Esophagus muscularis mucosa (tissue), 4 donors: ENCODE data around the gene SLC16A11. TPM values are rescaled to one million over a fixed set of nuclear protein-coding genes. Genes with fewer than 3 reads are reported as not detected.

Experiments
- DNase-seq: peaks from one replicate; pipeline ENCODE4 v3.0.0-alpha.2; 2017; ENCODE audit errors: extremely low spot score
- H3K27ac ChIP-seq, 4 donors: fragments of 200-600 bp; sonication (generic); replicated peaks in 1 of 4; 1 replicate in 3 of 4; 2 replicates in 1 of 4; pipeline ENCODE4 v1.5.1; 2016 to 2019; ENCODE audit warnings: mild to moderate bottlenecking in 1 of 4
- H3K27me3 ChIP-seq, 4 donors: fragments of 200-600 bp; sonication (generic); one replicate each; pipeline versions ENCODE4 v1.5.1 to v1.6.0; 2016 to 2019
- H3K36me3 ChIP-seq, 4 donors: fragments of 200-600 bp; sonication (generic); one replicate each; pipeline ENCODE4 v1.5.1; 2016 to 2019
- H3K4me1 ChIP-seq, 4 donors: fragments of 200-600 bp; sonication (generic); one replicate each; pipeline ENCODE4 v1.5.1; 2016 to 2019
- H3K4me3 ChIP-seq, 4 donors: fragments of 200-600 bp; sonication (generic); 1 replicate in 2 of 4; 2 replicates in 2 of 4; pipeline ENCODE4 v1.5.1; 2016 to 2019; ENCODE audit warnings: mild to moderate bottlenecking in 4 of 4, moderate library complexity in 1 of 4
- H3K9me3 ChIP-seq, 4 donors: fragments of 200-600 bp; sonication (generic); 1 replicate in 3 of 4; 2 replicates in 1 of 4; pipeline ENCODE4 v1.5.1; 2016 to 2019
- EP300 ChIP-seq: sonication (generic); formaldehyde crosslinking; IDR thresholded peaks from one replicate; pipeline ENCODE4 v1.6.1; 2017; ENCODE audit warnings: antibody characterized with exemption
- POLR2A ChIP-seq: fragments of 450-650 bp; IDR thresholded peaks from one replicate; pipeline ENCODE4 v1.6.1; 2017; ENCODE audit warnings: antibody characterized with exemption, moderate library complexity, mild to moderate bottlenecking, low read depth
- POLR2AphosphoS5 ChIP-seq, 2 donors: sonication (generic); formaldehyde crosslinking; IDR thresholded peaks; one replicate each; pipeline ENCODE4 v1.6.1; 2017; ENCODE audit warnings: antibody characterized with exemption in 2 of 2
- whole genome bisulfite sequencing: methylation state at CpG from one replicate; pipeline ENCODE4 v1.1.5; 2018; 5-methylcytosine and 5-hydroxymethylcytosine counted together
- intact Hi-C: fragments of 100-400 bp; cut with DNase I; formaldehyde crosslinking; loops from one replicate; pipeline ENCODE4 v1.15.1; 2023
- total RNA-seq, 4 donors: library from RNA; depleted of rRNA; stranded (reverse); fragments of >200 nt; gene quantifications; one replicate each; pipeline versions ENCODE4 v1.1.0 to v1.2.1, GENCODE V29; 2016
- TF ChIP-seq, protein P1 (sequence below), 3 experiments: fragments of 200-600 bp in 2 of 3; fragments of 450-650 bp in 1 of 3; sonication (generic) in 2 of 3; IDR thresholded peaks; one replicate each; pipeline ENCODE4 v1.5.1; 2017 to 2019; ENCODE audit warnings: antibody characterized with exemption in 3 of 3, mild to moderate bottlenecking in 2 of 3, moderate library complexity in 1 of 3

SLC16A11 gene
- total RNA-seq, 4 donors from 2014 or later, result 0.17 to 0.99 (median 0.26) TPM; not detected in 1

DNA sequence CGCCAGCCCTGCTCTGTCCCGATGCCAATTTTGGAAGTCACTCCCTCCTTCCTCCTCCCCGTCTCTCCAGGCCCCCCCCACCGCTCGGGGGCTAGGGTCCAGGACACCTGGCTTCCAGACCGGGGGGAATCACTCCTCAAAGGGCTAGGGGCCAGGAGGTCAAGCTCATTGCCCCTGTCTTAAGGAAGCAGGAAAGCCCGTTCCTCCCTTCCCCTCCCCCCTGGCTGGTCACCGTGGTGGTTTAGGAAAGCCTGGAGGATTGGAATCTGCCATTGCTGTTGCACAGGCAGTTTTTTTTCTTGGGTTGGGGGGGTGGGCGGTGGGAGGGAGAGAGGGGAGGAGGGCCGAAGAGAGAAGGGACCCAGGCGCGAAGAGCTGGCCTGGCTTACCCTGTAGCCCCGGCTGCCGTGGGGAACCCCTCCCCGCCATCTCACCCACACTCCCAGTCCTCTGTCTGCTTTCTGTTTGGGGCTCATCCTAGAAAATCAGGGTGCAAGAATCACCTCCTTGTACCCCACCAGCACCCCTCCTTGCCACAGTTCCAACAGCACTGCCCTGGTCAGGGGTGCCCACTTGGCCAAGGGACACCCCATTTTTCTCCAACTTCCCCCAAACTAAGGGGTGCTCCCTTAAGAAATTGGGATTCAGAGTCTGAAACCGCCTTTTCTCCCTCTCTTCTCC is 23.9 kb downstream of the SLC16A11 start:
- H3K27ac ChIP-seq, result peak overlapping the region; percentile 92 to 98 (median 95)
- peaks cover 0 to 16% (median 14%) of the 10 kb centered on the region in 4 donors for H3K36me3 ChIP-seq
- DNase-seq, result no peak
- peaks cover 0 to 27% (median 17%) of the 10 kb centered on the region in 4 donors for H3K27me3 ChIP-seq
- no peaks in the 10 kb centered on the region for H3K9me3 ChIP-seq
- peak overlapping the region; percentile 66 to 78 (median 74) for H3K4me3 ChIP-seq
- WGBS, result 10% methylated on average over 14 of the region's 16 CpGs
- intact Hi-C loops, result loop anchor here (5.0 kb wide), 1 partner anchor 108 kb away; no protein-coding TSS in a partner anchor
- TF ChIP-seq EP300, result no peak
- TF ChIP-seq POLR2A, result no peak
- TF ChIP-seq, protein P1, sequence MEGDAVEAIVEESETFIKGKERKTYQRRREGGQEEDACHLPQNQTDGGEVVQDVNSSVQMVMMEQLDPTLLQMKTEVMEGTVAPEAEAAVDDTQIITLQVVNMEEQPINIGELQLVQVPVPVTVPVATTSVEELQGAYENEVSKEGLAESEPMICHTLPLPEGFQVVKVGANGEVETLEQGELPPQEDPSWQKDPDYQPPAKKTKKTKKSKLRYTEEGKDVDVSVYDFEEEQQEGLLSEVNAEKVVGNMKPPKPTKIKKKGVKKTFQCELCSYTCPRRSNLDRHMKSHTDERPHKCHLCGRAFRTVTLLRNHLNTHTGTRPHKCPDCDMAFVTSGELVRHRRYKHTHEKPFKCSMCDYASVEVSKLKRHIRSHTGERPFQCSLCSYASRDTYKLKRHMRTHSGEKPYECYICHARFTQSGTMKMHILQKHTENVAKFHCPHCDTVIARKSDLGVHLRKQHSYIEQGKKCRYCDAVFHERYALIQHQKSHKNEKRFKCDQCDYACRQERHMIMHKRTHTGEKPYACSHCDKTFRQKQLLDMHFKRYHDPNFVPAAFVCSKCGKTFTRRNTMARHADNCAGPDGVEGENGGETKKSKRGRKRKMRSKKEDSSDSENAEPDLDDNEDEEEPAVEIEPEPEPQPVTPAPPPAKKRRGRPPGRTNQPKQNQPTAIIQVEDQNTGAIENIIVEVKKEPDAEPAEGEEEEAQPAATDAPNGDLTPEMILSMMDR (IDR thresholded peaks at IDR 0.05), result peak in 1 of 3 experiments; percentile 13
- TF ChIP-seq POLR2AphosphoS5 (IDR thresholded peaks at IDR 0.05), result peak; percentile 29 to 42
- peaks cover 62 to 92% (median 79%) of the 10 kb centered on the region in 4 donors for H3K4me1 ChIP-seq

DNA sequence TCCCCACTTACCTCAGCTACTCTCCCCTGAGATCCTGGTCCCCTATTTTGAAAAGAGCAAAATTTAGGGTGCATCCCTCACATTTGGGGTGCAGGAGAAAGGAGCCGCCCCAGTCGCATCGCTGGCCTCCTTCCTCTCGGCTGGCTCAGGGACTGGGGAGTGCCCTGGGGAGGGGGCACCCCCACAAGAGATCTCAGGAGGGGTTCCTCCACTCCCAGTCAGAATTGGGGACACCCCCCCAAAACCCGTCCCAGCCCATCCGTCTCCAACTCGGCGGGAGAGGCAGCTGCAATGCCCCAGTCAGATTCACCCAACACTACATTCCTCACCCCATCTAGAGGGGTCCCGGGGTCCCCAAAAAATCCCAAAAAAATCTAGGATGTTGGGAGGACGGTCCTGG is 24.5 kb downstream of the SLC16A11 start:
- no peaks in the 10 kb centered on the region for H3K9me3 ChIP-seq
- peaks cover 0 to 16% (median 11%) of the 10 kb centered on the region in 4 donors for H3K36me3 ChIP-seq
- peak overlapping the region; percentile 92 to 98 (median 95) for H3K27ac ChIP-seq
- H3K27me3 ChIP-seq, result peaks cover 0 to 27% (median 17%) of the 10 kb centered on the region in 4 donors
- peak overlapping the region; percentile 66 to 78 (median 74) for H3K4me3 ChIP-seq
- no peak for DNase-seq
- intact Hi-C loops, result no loop called here
- WGBS, result 24% methylated on average over 10 of the region's 10 CpGs
- peaks cover 62 to 92% (median 76%) of the 10 kb centered on the region in 4 donors for H3K4me1 ChIP-seq
- TF ChIP-seq, protein P1 (IDR thresholded peaks at IDR 0.05), result no peak
- TF ChIP-seq POLR2A (no peak), POLR2AphosphoS5 (IDR thresholded peaks at IDR 0.05) (no peak), EP300 (no peak)

GRCh38 chr17:7018331-7018964 is 25.4 kb downstream of the SLC16A11 start:
- intact Hi-C loops, result no loop called here
- TF ChIP-seq POLR2A (no peak), POLR2AphosphoS5 (IDR thresholded peaks at IDR 0.05) (peak; percentile 29 to 51)
- peak overlapping the region; percentile 66 to 78 (median 74) for H3K4me3 ChIP-seq
- WGBS, result 59% methylated on average over 10 of the region's 10 CpGs
- peaks cover 0 to 16% (median 11%) of the 10 kb centered on the region in 4 donors for H3K36me3 ChIP-seq
- H3K9me3 ChIP-seq, result no peaks in the 10 kb centered on the region
- peaks cover 0 to 19% (median 17%) of the 10 kb centered on the region in 4 donors for H3K27me3 ChIP-seq
- DNase-seq, result no peak
- peaks cover 69 to 91% (median 79%) of the 10 kb centered on the region in 4 donors for H3K4me1 ChIP-seq
- peak overlapping the region; percentile 92 to 98 (median 95) for H3K27ac ChIP-seq

- WGBS, result 71% methylated on average over 12 of the region's 12 CpGs
- TF ChIP-seq EP300 (no peak), POLR2AphosphoS5 (IDR thresholded peaks at IDR 0.05) (no peak), POLR2A (no peak)
- TF ChIP-seq, protein P1 (IDR thresholded peaks at IDR 0.05), result no peak
- DNase-seq, result no peak
- H3K36me3 ChIP-seq, result peaks cover 0 to 16% (median 11%) of the 10 kb centered on the region in 4 donors
- H3K27me3 ChIP-seq, result peaks cover 0 to 13% (median 12%) of the 10 kb centered on the region in 4 donors
- H3K27ac ChIP-seq, result peak overlapping the region; percentile 92 to 98 (median 95)
- H3K4me3 ChIP-seq, result peak overlapping the region; percentile 66 to 78 (median 74)
- intact Hi-C loops, result no loop called here
- no peaks in the 10 kb centered on the region for H3K9me3 ChIP-seq
- peaks cover 70 to 91% (median 78%) of the 10 kb centered on the region in 4 donors for H3K4me1 ChIP-seq
These were observed 26.1 kb downstream of the SLC16A11 start for GRCh38 chr17:7017827-7018200.
